Right renal pelvis (tissue), 4 donors: Measurements from ENCODE around the gene MAPK7. TPM values are rescaled to one million over a fixed set of nuclear protein-coding genes. Genes with fewer than 3 reads are reported as not detected.

Experiments
- DNase-seq, 4 donors: peaks; one replicate each; pipeline ENCODE4 v3.0.0-alpha.2; 2013; ENCODE audit warnings: low read depth in 4 of 4, low spot score in 3 of 4, missing footprints in 1 of 4
- polyA plus RNA-seq, 4 donors: library from polyadenylated mRNA; unstranded; fragments of 120-200 nt; gene quantifications; one replicate each; pipeline ENCODE4 v1.2.1, GENCODE V29; 2013; ENCODE audit not compliant: insufficient read length in 4 of 4

Gene MAPK7
- polyA plus RNA-seq, 4 donors = 22.9 to 27.9 (median 26.2) TPM

DNA sequence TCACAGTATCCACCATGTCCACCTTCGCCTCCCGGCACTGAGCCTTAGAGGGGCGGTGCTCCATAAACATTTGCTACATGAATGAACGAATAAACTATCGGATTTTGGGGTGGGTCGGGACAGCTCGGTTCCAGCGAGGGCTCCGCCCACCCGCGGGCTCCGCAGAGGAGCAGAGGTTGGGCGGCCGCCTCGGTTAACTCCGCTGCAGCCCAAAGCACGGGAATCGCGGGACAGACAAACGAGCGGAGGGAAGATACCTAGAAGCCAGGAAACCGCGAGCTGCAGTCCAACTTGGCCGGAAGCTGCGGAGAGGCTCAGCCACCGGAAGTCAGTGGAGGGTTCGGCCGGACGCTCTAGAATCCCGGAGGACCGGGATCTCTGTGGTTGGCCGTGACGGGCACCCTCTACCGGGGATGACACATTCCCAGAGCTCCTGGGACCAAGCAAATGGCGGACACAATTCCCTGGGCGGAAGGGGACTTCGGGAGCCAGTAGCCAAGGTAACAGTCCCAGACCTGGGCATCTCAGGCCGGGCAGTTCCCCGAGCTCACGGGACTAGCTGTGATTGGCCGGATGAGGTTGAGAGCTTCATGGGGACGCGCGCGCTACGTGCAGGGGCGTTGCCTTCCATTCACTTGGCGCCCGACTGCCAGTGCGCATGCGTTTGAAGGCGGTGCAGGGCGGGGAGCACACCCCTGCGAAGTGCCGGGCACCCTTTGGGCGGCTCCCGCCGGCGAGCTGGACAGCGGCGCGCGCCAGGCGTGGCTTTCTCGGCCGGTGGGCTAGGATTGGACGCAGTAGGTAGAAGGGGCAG lies 489 bp upstream of the MAPK7 start:
- DNase-seq = peak; percentile 96 to 97 (median 96)

DNA sequence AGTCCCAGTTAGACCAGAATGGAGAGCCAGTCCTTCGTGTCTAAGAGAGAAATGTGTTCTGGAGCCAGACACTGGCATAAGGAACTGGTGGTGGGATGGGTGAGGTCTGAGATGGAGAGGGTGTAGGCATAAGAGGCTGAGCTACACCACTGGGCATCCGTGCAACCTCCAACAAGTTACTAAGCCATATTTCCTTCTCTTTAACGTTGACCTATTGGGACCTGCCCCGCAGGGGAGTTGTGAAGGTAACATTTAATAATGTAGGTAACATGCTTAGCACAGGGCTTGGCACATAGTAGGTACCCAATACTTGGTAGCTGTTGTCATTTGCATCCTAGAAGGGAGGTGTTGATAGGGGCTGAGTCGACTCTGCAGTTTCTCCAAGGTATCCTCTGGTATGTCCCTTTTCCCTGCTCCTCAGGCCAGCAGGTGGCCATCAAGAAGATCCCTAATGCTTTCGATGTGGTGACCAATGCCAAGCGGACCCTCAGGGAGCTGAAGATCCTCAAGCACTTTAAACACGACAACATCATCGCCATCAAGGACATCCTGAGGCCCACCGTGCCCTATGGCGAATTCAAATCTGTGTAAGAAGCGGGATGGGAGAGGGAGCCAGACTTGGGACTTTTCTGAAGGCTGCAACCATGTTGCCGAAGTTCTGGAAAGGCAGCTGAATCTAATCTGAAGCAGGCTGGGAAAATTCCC lies 1.2 kb downstream of the MAPK7 start:
- DNase-seq = no peak

DNA sequence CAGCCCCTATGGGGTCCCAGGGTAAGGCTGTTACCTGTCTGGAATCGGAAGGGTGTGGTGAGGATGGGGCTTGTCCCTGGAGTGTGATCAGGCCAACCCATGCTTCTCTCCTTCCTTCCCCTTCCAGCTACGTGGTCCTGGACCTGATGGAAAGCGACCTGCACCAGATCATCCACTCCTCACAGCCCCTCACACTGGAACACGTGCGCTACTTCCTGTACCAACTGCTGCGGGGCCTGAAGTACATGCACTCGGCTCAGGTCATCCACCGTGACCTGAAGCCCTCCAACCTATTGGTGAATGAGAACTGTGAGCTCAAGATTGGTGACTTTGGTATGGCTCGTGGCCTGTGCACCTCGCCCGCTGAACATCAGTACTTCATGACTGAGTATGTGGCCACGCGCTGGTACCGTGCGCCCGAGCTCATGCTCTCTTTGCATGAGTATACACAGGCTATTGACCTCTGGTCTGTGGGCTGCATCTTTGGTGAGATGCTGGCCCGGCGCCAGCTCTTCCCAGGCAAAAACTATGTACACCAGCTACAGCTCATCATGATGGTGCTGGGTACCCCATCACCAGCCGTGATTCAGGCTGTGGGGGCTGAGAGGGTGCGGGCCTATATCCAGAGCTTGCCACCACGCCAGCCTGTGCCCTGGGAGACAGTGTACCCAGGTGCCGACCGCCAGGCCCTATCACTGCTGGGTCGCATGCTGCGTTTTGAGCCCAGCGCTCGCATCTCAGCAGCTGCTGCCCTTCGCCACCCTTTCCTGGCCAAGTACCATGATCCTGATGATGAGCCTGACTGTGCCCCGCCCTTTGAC lies 2.4 kb downstream of the MAPK7 start:
- DNase-seq = no peak

DNA sequence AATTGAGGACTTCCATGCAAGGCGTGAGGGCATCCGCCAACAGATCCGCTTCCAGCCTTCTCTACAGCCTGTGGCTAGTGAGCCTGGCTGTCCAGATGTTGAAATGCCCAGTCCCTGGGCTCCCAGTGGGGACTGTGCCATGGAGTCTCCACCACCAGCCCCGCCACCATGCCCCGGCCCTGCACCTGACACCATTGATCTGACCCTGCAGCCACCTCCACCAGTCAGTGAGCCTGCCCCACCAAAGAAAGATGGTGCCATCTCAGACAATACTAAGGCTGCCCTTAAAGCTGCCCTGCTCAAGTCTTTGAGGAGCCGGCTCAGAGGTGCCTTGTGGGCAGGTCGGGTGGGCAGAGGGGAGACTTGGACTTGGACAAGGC lies 3.1 kb downstream of the MAPK7 start:
- DNase-seq = no peak

DNA sequence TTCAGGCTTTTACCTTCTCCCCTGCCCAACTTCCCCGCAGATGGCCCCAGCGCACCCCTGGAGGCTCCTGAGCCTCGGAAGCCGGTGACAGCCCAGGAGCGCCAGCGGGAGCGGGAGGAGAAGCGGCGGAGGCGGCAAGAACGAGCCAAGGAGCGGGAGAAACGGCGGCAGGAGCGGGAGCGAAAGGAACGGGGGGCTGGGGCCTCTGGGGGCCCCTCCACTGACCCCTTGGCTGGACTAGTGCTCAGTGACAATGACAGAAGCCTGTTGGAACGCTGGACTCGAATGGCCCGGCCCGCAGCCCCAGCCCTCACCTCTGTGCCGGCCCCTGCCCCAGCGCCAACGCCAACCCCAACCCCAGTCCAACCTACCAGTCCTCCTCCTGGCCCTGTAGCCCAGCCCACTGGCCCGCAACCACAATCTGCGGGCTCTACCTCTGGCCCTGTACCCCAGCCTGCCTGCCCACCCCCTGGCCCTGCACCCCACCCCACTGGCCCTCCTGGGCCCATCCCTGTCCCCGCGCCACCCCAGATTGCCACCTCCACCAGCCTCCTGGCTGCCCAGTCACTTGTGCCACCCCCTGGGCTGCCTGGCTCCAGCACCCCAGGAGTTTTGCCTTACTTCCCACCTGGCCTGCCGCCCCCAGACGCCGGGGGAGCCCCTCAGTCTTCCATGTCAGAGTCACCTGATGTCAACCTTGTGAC lies 3.6 kb downstream of the MAPK7 start:
- DNase-seq = no peak

DNA sequence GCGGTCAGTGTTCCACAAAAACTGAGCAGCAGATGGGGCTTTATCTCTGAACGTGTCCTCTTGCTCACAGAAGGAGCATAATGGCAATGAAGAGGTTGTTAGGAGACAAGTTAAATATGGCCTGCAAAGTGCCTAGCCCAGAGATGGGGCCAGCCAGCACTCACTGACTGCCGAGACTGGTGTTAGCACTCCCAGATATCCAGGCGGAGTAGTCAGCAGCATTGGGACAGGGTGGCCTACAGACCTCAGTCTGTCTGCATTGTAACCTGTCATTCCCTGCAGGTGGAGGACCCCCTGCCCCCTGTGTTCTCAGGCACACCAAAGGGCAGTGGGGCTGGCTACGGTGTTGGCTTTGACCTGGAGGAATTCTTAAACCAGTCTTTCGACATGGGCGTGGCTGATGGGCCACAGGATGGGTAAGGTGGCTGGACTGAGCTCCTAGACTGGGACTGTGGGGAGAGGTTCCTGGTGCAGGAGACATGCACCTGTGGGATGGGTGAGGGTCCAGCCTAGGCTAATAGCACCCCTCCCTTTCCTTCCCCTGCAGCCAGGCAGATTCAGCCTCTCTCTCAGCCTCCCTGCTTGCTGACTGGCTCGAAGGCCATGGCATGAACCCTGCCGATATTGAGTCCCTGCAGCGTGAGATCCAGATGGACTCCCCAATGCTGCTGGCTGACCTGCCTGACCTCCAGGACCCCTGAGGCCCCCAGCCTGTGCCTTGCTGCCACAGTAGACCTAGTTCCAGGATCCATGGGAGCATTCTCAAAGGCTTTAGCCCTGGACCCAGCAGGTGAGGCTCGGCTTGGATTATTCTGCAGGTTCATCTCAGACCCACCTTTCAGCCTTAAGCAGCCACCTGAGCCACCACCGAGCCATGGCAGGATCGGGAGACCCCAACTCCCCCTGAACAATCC lies 4.5 kb downstream of the MAPK7 start:
- no peak for DNase-seq

DNA sequence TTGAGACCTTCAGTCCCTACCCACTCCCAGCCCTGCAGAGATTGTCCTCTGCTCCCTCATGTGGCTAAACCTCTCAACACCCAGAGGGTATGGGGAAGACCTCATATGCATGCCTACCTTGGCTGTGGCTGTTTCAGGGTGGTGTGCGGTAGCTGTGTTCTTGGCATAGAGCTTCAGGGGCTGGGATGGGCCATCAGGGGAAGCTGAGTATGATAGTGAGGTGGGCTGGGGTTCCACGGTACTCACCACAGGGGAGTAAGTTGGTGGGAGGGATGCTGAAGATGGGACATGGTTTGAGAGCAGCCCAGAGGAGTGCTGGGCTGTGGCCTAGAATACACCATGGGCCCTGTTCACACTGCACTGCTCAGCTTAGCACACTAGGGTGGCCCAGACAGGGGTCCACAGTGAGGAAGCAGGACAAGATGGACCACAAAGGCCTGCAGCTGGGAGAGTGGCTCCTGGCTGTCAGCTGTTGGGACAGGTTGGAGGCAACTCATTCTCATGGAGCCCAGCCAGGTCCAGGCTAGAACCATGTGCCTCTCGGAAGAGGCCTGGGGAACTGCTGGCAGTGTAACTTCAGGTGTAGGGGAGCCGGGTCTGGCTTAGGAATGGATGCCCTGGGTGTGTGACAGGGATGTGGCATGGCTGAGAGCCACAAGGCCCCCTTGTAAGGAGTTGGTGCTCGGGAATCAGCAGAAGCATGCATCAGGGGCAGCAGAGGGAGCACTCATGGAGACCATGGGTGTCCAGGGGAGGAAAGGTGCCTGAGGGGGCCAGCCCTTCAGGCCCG lies 5.6 kb downstream of the MAPK7 start:
- DNase-seq = no peak

DNA sequence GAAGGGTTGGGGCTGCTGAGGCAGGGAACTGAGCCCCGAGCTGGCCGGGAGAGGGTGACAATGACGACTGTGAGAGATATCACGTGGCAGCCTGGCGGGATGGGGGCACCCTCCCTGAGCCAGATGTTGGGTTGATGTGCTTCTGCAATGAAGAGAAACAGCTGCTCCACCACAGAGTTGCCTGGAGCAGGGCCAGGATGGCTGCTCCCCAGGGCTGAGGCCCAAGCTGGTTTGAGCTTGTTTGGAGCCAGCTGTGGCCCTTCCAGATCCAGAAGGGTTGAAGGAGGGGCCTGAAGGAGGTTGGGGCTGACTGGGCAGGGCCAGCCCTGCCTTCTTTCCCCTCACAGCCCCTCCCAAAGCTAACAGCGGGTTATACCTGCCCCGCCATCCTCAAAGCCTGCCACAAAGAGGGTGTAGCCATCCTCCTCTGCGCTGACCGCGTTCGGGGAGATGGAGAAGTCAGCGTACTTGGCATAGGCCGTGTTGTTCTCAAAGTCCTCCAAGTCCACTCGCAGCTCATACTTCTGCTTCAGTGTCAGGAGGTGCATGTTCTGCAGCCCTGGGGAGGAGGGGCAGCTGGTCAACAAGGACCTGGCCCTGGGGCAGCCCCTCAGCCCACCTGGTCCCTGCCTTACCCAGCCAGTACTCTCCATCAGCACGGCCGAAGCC lies 6.6 kb downstream of the MAPK7 start:
- DNase-seq = peak in 3 of 4 donors; percentile 78 to 81 (median 81)

DNA sequence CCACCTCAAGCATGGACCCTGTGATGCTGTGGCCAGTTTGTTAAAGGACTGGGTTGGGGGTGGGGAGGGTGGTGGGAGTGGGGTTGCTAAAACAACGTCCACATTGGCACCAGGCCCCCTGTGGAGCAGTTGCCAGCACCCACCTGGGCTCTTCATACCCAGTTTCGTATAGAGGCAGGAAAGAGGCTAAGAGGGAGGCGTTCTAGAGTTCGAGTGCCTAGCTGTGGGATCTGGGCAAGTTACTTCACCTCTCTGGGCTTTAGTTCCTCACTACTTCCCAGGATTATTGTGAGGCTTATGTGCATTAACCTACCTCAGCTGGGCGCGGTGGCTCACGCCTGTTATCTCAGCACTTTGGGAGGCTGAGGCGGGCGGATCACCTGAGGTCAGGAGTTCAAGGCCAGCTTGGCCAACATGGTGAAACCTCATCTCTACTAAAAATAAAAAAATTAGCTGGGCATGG lies 7.3 kb downstream of the MAPK7 start:
- DNase-seq = no peak

DNA sequence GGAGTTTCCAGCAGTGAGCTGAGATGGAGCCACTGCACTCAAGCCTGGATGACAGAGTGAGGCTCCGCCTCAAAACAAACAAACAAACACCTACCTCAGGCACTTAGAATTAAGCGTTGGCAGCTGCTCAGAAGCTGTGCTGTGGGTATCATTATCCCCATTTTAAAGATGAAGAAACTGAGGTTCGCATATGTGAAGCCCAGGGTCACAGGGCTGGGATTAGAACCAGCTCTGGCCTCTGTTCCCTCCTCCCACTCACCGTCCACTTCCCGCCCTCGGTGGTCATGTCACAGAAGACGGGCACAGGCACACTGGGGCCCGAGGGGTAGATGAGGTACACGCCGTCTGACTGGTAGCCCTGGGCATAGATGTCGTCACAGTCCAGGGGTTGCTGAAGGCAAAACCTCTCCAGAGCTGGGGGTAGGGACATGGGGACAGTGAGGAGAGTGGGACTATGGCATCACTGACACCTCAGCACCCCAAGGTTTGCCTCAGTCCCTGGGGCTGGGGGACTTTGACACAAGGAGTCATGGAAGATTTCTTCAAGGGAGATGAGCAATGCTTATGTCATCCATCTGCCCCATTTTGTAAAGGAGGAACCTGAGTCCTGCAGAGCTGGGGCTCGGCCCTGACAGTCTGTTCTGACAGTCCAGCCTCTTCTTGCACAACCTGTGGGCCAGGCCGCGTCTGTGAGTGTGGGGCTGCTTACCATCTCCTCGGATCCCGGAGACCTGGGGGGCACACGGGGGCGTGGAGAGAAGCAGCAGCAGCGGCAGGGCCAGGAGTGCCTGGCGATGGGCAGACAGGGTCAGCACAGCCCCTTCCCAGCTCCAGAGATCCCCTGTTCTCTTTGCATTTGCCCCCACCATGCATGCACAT lies 8.0 kb downstream of the MAPK7 start:
- no peak for DNase-seq

DNA sequence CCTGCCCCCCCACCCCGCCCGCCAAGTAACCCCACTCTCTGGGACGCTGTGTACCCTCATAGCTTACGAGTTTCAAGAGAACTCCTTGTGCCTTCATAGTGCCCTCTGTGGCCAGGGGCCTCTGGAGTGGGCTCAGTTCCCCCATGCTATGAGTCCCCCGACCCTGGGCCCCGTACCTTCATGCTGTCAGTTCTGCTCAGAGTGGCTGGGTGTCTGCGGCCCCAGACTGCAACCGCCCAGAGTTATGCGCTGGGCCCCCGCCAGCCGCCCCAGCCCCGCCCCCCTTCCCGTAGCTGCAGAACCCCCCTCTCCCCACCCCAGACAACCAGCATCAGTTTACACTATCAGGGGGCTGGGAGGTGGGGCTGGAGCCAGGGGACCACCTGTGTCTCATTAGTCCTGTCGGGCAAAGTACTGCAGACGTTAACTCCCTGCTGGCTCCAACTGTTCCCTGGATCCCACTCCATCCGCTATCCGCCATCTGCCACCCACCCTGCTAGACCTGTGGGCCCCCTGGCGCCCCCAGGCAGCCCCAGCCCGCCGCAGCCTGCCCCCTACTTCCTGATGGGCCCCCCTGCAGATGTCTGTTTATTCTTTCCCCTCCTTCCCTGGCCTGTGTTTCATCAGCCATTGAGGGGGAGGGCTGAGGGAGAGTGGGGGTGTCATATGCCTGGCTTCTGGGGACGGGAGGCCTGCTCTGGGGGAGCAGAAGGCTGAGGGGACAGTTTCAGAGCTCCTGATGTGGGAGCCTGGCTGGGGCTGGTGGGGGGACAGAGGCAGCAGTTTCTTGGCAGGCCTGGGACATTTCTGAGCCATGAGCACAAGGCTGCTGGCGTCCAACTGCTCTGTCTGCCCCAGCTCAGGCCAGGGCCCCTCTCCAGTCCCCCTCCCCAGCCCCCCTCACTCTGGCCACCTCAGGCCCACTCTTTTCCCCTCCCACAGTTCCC lies 8.9 kb downstream of the MAPK7 start, which contains the start of gene MFAP4:
Gene MFAP4, minus strand, starts transcription at position 217 of the 947 bp plus-strand sequence. Its CDS starts 35 bp downstream, at position 182.
- DNase-seq = peak; percentile 71 to 84 (median 74)

DNA sequence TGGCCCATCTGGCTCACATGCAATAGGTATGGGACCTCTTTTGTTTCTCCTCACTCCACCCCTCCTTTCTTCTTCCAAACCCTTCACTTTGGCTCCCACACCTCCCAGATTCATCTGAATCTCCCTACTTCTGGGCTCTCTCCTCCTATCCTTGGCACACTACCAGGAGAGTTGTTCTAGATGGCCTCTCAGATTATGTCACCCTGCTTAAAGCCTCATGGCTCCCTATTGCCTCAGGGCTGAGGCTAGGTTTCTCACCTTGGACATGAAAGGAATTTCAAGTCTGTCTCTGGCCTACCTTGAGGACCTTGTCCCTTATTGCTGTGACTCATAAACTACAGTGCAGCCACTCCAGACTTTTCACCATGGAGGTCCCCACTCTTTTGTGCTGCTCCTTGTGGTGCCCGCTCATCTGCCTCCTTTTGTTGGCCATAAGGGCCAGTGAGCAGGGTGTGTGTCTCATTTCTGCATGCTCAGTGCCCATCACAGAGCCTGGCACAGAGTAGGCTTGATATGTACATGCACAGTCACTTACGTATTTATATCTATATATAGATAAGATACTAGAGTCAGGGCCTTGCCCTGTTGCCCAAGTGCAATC lies 9.7 kb downstream of the MAPK7 start:
- no peak for DNase-seq

DNA sequence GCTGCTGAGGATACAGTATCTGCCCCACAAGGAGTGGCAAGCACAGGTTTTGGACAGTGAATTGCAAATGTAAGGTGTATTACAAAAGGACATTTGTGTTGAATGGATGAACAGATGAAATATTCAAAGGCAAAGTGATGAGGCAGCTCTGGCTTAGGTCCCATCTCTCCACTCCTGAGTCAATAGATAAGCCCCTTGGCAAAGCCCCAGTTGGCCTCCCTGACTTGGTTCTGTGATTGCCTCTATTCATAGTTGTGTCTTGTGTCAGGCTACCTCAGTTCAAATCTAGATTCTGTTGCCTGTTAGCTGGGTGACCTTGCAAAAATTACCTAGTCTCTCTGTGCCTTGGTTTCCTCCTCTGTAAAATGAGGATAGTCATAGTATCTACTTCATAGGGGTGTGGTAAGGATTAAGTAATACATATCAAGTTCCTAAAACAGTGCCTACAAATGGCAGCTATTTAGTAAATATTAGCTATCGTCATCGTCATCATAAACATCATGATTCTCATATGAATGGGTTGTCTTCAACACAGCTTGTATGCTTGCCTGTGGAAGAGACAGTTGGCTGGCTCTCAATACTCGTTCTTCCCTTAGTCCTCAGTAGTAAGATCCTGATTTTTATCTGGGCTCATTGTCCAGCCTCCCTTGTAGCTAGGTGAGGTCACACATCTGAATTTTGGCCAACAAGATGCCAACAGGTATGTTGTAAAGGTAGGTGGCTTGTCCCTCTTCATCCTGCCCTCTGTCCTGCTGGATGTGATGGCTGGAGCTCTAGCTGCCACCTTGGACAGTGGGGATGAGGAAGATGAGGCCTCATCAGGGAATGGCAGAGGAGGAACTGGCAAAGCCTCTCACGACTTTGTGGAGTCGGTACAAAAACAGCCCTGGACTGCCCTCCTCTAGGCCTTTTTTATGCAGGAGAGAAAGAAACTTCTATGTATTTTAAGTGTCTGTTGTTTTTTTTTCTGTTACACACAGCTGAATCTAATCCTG lies 10.8 kb downstream of the MAPK7 start:
- DNase-seq = no peak

DNA sequence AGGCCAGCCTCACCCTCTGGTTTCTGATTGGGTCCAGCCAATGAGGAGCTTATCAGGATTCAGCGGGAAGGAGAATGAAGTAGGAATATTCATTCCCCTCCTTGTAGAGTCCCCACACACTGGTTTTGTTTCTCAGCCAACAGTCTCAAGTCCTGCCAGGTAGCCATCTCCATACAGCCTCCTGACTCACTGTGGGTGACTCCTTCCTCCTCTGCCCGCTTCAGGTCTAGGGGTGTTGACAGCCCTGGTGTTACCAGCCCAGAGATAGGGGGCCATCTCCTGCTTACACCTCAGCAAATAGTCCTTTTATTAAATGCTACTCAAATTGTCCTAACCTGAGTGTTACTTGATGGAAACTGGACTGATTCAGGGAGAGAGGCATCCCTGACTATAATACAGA lies 12.7 kb downstream of the MAPK7 start:
- no peak for DNase-seq
